ENCODE results near the gene APCDD1. TPM values are rescaled to one million over a fixed set of nuclear protein-coding genes. Genes with fewer than 3 reads are reported as not detected.

APCDD1 gene
- total RNA-seq, 2 donors from 2014 or later, result 41.0 to 126 TPM

GRCh38 chr18:10416065-10416464 lies 38.4 kb upstream of the APCDD1 start:
- H3K27ac ChIP-seq, result no peak overlapping the region
- no peaks in the 10 kb centered on the region for H3K27me3 ChIP-seq (replicated peaks; ENCODE audit: insufficient read depth)
- no peaks in the 10 kb centered on the region for H3K36me3 ChIP-seq
- H3K9me3 ChIP-seq, result no peaks in the 10 kb centered on the region
- DNase-seq (ENCODE audit: low spot score), result no peak
- H3K4me1 ChIP-seq (replicated peaks), result no peaks in the 10 kb centered on the region
- intact Hi-C loops (cut with DNase I), result no loop called here
- no peak for TF ChIP-seq CTCF (IDR thresholded peaks at IDR 0.05)
- TF ChIP-seq POLR2A (IDR thresholded peaks at IDR 0.05), result no peak
- no peak for TF ChIP-seq POLR2AphosphoS5 (IDR thresholded peaks at IDR 0.05)
- no peak overlapping the region for H3K4me3 ChIP-seq
- WGBS, result 87% methylated on average over 9 of the region's 9 CpGs

- DNase-seq (ENCODE audit: low spot score), result peak; percentile 32
- Histone ChIP-seq H3K27me3 (replicated peaks; ENCODE audit: insufficient read depth) (no peaks in the 10 kb centered on the region), H3K4me3 (no peak overlapping the region), H3K4me1 (replicated peaks) (no peaks in the 10 kb centered on the region), H3K27ac (no peak overlapping the region), H3K36me3 (no peaks in the 10 kb centered on the region), H3K9me3 (no peaks in the 10 kb centered on the region)
- intact Hi-C loops (cut with DNase I), result no loop called here
- WGBS, result 47% methylated on average over 3 of the region's 3 CpGs
- no peak for TF ChIP-seq CTCF (IDR thresholded peaks at IDR 0.05)
- no peak for TF ChIP-seq POLR2AphosphoS5 (IDR thresholded peaks at IDR 0.05)
- TF ChIP-seq POLR2A (IDR thresholded peaks at IDR 0.05), result no peak
Measured at GRCh38 chr18:10417191-10417590, 37.2 kb upstream of the APCDD1 start.

- no peaks in the 10 kb centered on the region for H3K4me1 ChIP-seq (replicated peaks)
- intact Hi-C loops (cut with DNase I), result no loop called here
- no peak overlapping the region for H3K27ac ChIP-seq
- TF ChIP-seq POLR2AphosphoS5 (IDR thresholded peaks at IDR 0.05) (no peak), CTCF (IDR thresholded peaks at IDR 0.05) (no peak), POLR2A (IDR thresholded peaks at IDR 0.05) (no peak)
- no peaks in the 10 kb centered on the region for H3K9me3 ChIP-seq
- no peaks in the 10 kb centered on the region for H3K27me3 ChIP-seq (replicated peaks; ENCODE audit: insufficient read depth)
- no peak for DNase-seq (ENCODE audit: low spot score)
- no peak overlapping the region for H3K4me3 ChIP-seq
- no peaks in the 10 kb centered on the region for H3K36me3 ChIP-seq
Measured at GRCh38 chr18:10417664-10418063, 36.8 kb upstream of the APCDD1 start.

- H3K27ac ChIP-seq, result no peak overlapping the region
- DNase-seq (ENCODE audit: low spot score), result no peak
- no peaks in the 10 kb centered on the region for H3K27me3 ChIP-seq (replicated peaks; ENCODE audit: insufficient read depth)
- TF ChIP-seq CTCF (IDR thresholded peaks at IDR 0.05), result no peak
- TF ChIP-seq POLR2A (IDR thresholded peaks at IDR 0.05), result no peak
- no peak for TF ChIP-seq POLR2AphosphoS5 (IDR thresholded peaks at IDR 0.05)
- no peak overlapping the region for H3K4me3 ChIP-seq
- H3K4me1 ChIP-seq (replicated peaks), result no peaks in the 10 kb centered on the region
- no peaks in the 10 kb centered on the region for H3K9me3 ChIP-seq
- H3K36me3 ChIP-seq, result no peaks in the 10 kb centered on the region
- intact Hi-C loops (cut with DNase I), result no loop called here
Measured at GRCh38 chr18:10418836-10419235, 35.6 kb upstream of the APCDD1 start.

GRCh38 chr18:10419420-10420103 lies 34.9 kb upstream of the APCDD1 start:
- Histone ChIP-seq H3K9me3 (no peaks in the 10 kb centered on the region), H3K4me1 (replicated peaks) (no peaks in the 10 kb centered on the region), H3K36me3 (no peaks in the 10 kb centered on the region), H3K27me3 (replicated peaks; ENCODE audit: insufficient read depth) (no peaks in the 10 kb centered on the region), H3K4me3 (no peak overlapping the region), H3K27ac (no peak overlapping the region)
- intact Hi-C loops (cut with DNase I), result no loop called here
- DNase-seq (ENCODE audit: low spot score), result no peak
- WGBS, result 91% methylated on average over 5 of the region's 5 CpGs
- no peak for TF ChIP-seq CTCF (IDR thresholded peaks at IDR 0.05)
- no peak for TF ChIP-seq POLR2A (IDR thresholded peaks at IDR 0.05)
- TF ChIP-seq POLR2AphosphoS5 (IDR thresholded peaks at IDR 0.05), result no peak
